ENCODE data around the gene STK24.

- TF ChIP-seq ETV6 (conservative IDR thresholded peaks at IDR 0.05 in 1 of 2, IDR thresholded peaks at IDR 0.05 in 1 of 2; ENCODE audit: borderline replicate concordance in 1 of 2, low read depth in 1 of 2) (no peak), NR2C2 (IDR thresholded peaks at IDR 0.05; ENCODE audit: borderline replicate concordance, control insufficient read depth, insufficient read length, low read depth) (no peak), KAT2A (conservative IDR thresholded peaks at IDR 0.05; ENCODE audit: control insufficient read depth, low read depth, low read length) (no peak), POLR2AphosphoS2 (IDR thresholded peaks at IDR 0.05; ENCODE audit: low read depth, low read length) (no peak), CTCF (IDR thresholded peaks at IDR 0.05 in 2 of 3, conservative IDR thresholded peaks at IDR 0.05 in 1 of 3; ENCODE audit: control insufficient read depth in 2 of 3, extremely low read depth in 1 of 3, insufficient read depth in 1 of 3, low read depth in 3 of 3, low read length in 3 of 3) (no peak), HDGF (IDR thresholded peaks at IDR 0.05) (no peak), RELA (IDR thresholded peaks at IDR 0.05; ENCODE audit: borderline replicate concordance, partially characterized antibody) (no peak)
These were observed 108.0 kb downstream of the STK24 start for GRCh38 chr13:98468929-98469328.
